Measurements from ENCODE around the gene ADRA2B.

The ADRA2B gene

GRCh38 chr2:96109931-96110511 is 6.3 kb downstream of the ADRA2B start:
- H3K27ac Mint-ChIP-seq, result no peak overlapping the region
- H3K9me3 Mint-ChIP-seq, result peaks cover 2% of the 10 kb centered on the region
- TF ChIP-seq CTCF (IDR thresholded peaks at IDR 0.05; ENCODE audit: unreplicated experiment in 3 of 3), result no peak
- no peaks in the 10 kb centered on the region for H3K36me3 Mint-ChIP-seq (ENCODE audit: low read depth)
- no peak overlapping the region for H3K4me3 Mint-ChIP-seq
- H3K4me1 Mint-ChIP-seq, result peaks cover 10% of the 10 kb centered on the region
- peaks cover 12% of the 10 kb centered on the region for H3K27me3 Mint-ChIP-seq (ENCODE audit: low read depth)

GRCh38 chr2:96109361-96109680 is 7.0 kb downstream of the ADRA2B start:
- Mint-ChIP-seq H3K36me3 (ENCODE audit: low read depth) (no peaks in the 10 kb centered on the region), H3K27me3 (ENCODE audit: low read depth) (peaks cover 6% of the 10 kb centered on the region), H3K4me1 (peaks cover 10% of the 10 kb centered on the region), H3K27ac (peak overlapping the region in 2 of 3 experiments; percentile 49 to 58), H3K9me3 (peaks cover 4% of the 10 kb centered on the region), H3K4me3 (no peak overlapping the region)
- no peak for TF ChIP-seq CTCF (IDR thresholded peaks at IDR 0.05; ENCODE audit: unreplicated experiment in 3 of 3)

GRCh38 chr2:96108541-96109360 is 7.6 kb downstream of the ADRA2B start:
- Mint-ChIP-seq H3K27ac (peak overlapping the region in 2 of 3 experiments; percentile 49 to 58), H3K27me3 (ENCODE audit: low read depth) (peaks cover 5% of the 10 kb centered on the region), H3K4me3 (peak overlapping the region; percentile 2 to 67 (median 33)), H3K9me3 (peaks cover 4% of the 10 kb centered on the region), H3K36me3 (ENCODE audit: low read depth) (no peaks in the 10 kb centered on the region), H3K4me1 (peaks cover 10% of the 10 kb centered on the region)
- TF ChIP-seq CTCF (IDR thresholded peaks at IDR 0.05; ENCODE audit: unreplicated experiment in 3 of 3), result no peak

GRCh38 chr2:96108151-96108540 is 8.2 kb downstream of the ADRA2B start:
- H3K9me3 Mint-ChIP-seq, result peaks cover 4% of the 10 kb centered on the region
- H3K4me3 Mint-ChIP-seq, result no peak overlapping the region
- H3K27ac Mint-ChIP-seq, result no peak overlapping the region
- H3K4me1 Mint-ChIP-seq, result peaks cover 10% of the 10 kb centered on the region
- no peaks in the 10 kb centered on the region for H3K36me3 Mint-ChIP-seq (ENCODE audit: low read depth)
- TF ChIP-seq CTCF (IDR thresholded peaks at IDR 0.05; ENCODE audit: unreplicated experiment in 3 of 3), result no peak
- peaks cover 5% of the 10 kb centered on the region for H3K27me3 Mint-ChIP-seq (ENCODE audit: low read depth)

GRCh38 chr2:96107708-96108065 is 8.7 kb downstream of the ADRA2B start:
- H3K4me1 Mint-ChIP-seq, result peaks cover 10% of the 10 kb centered on the region
- H3K27me3 Mint-ChIP-seq (ENCODE audit: low read depth), result peaks cover 5% of the 10 kb centered on the region
- no peak overlapping the region for H3K4me3 Mint-ChIP-seq
- H3K36me3 Mint-ChIP-seq (ENCODE audit: low read depth), result no peaks in the 10 kb centered on the region
- peaks cover 4% of the 10 kb centered on the region for H3K9me3 Mint-ChIP-seq
- no peak for TF ChIP-seq CTCF (IDR thresholded peaks at IDR 0.05; ENCODE audit: unreplicated experiment in 3 of 3)
- H3K27ac Mint-ChIP-seq, result no peak overlapping the region

All from nephron (organoid).